Measurements from ENCODE around the gene NME2.
"Not testable (repeated sequence)": the region's sequence is repeated elsewhere in the genome, so short reads cannot be mapped to it uniquely, and the experiment has no call there.

Gene NME2

GRCh38 chr17:51166198-51166986 lies at the start of gene NME2:
Gene NME2 (plus strand): TSS chr17:51166411. CDS start chr17:51166831, 420 bp downstream.
- peak; percentile 71 for DNase-seq

- no peak for DNase-seq
Measured at GRCh38 chr17:51118330-51119195, 47.6 kb upstream of the NME2 start.

GRCh38 chr17:51119415-51120356 lies 46.5 kb upstream of the NME2 start:
- peak; percentile 46 for DNase-seq

GRCh38 chr17:51120357-51120738 lies 45.9 kb upstream of the NME2 start:
- DNase-seq: peak; percentile 55

GRCh38 chr17:51120739-51121619 lies 45.2 kb upstream of the NME2 start, which contains the start of gene SPAG9:
Gene SPAG9 (minus strand): TSS chr17:51120868. CDS start chr17:51120656, 212 bp downstream.
- DNase-seq: peak; percentile 94

- peak; percentile 76 for DNase-seq
Measured at GRCh38 chr17:51121620-51122472, 44.4 kb upstream of the NME2 start.

- DNase-seq: not testable (repeated sequence)
Measured at GRCh38 chr17:51122473-51123115, 43.6 kb upstream of the NME2 start.

GRCh38 chr17:51124640-51125503 lies 41.3 kb upstream of the NME2 start:
- DNase-seq: no peak

GRCh38 chr17:51128076-51128475 lies 38.1 kb upstream of the NME2 start:
- no peak for DNase-seq

GRCh38 chr17:51132964-51133319 lies 33.3 kb upstream of the NME2 start:
- no peak for DNase-seq

- no peak for DNase-seq
Measured at GRCh38 chr17:51133365-51133764, 32.8 kb upstream of the NME2 start.

- no peak for DNase-seq
Measured at GRCh38 chr17:51135956-51136355, 30.3 kb upstream of the NME2 start.

- no peak for DNase-seq
Measured at GRCh38 chr17:51142597-51142996, 23.6 kb upstream of the NME2 start.

GRCh38 chr17:51144266-51145022 lies 21.8 kb upstream of the NME2 start:
- no peak for DNase-seq

- DNase-seq: no peak
Measured at GRCh38 chr17:51147650-51148049, 18.6 kb upstream of the NME2 start.

GRCh38 chr17:51149163-51149562 lies 17.0 kb upstream of the NME2 start:
- DNase-seq: no peak

GRCh38 chr17:51150932-51151331 lies 15.3 kb upstream of the NME2 start:
- DNase-seq: no peak

GRCh38 chr17:51152766-51153209 lies 13.4 kb upstream of the NME2 start:
- no peak for DNase-seq

All from CD4-positive, alpha-beta T cell treated with Interleukin-12 subunit alpha and Interleukin-12 subunit beta, for 1 hour (primary cell).